HepG2 (cell line): ENCODE data around the gene BRK1. TPM values are rescaled to one million over a fixed set of nuclear protein-coding genes. Genes with fewer than 3 reads are reported as not detected.

Experiments
- ATAC-seq: fragments of 200-7000 bp; cut with Tn5 transposase; 3 replicates; pipeline ENCODE4 v1.9.1; 2020; ENCODE audit warnings: mild to moderate bottlenecking, moderate library complexity
- BruUV-seq: library from RNA; stranded (reverse); fragments of 400-500 nt; replicated peaks from 2 replicates; lab custom pipeline; 2021; lab: Mats Ljungman, UMichigan
- CTCF ChIA-PET: fragments of 300-600 bp; formaldehyde crosslinking; extraction: SDS; loops from one replicate; lab custom pipeline; 2021; ENCODE audit warnings: low total read pairs, inconsistent platforms, low intra/inter-chr PET ratio; lab: Yijun Ruan, JAX
- POLR2A ChIA-PET: fragments of 350-600 bp; sonication (Branson Sonifier 250); formaldehyde crosslinking; loops from one replicate; lab custom pipeline; 2020; ENCODE audit warnings: antibody characterized with exemption, inconsistent platforms; lab: Yijun Ruan, JAX
- DNase-seq: peaks from one replicate; pipeline ENCODE4 v3.0.0-alpha.2; 2015; ENCODE audit warnings: low spot score
- FAIRE-seq: peaks from 3 replicates; lab custom pipeline; 2011; peaks lifted over from hg19 to GRCh38; lab: Jason Lieb, UNC
- H2AFZ ChIP-seq: one replicate; pipeline ENCODE4 v1.6.1; 2011; ENCODE audit warnings: low read length, inconsistent platforms
- H3K27ac ChIP-seq: fragments of 300-600 bp; 3 replicates; pipeline ENCODE4 v1.8.0; 2011; ENCODE audit warnings: mixed run types, mild to moderate bottlenecking, mixed read lengths, low read length, inconsistent platforms; ENCODE audit not compliant: insufficient read depth; ENCODE audit errors: extremely low read length
- H3K27me3 ChIP-seq, 2 experiments: fragments of 200-600 bp in 1 of 2; 2 replicates in 1 of 2; 3 replicates in 1 of 2; pipeline versions ENCODE4 v1.6.0 to v1.8.0; 2011; ENCODE audit warnings: low read length in 2 of 2, mild to moderate bottlenecking in 2 of 2, moderate library complexity in 2 of 2, inconsistent platforms in 1 of 2; ENCODE audit not compliant: insufficient read depth in 2 of 2, control insufficient read depth in 1 of 2
- H3K36me3 ChIP-seq, 2 experiments: fragments of 200-600 bp in 1 of 2; replicated peaks in 1 of 2; 2 replicates in 1 of 2; 3 replicates in 1 of 2; pipeline versions ENCODE4 v1.5.1 to v1.8.0; 2011; ENCODE audit warnings: low read length in 2 of 2, inconsistent platforms in 1 of 2; ENCODE audit not compliant: insufficient read depth in 2 of 2, control insufficient read depth in 1 of 2
- H3K4me1 ChIP-seq: 2 replicates; pipeline ENCODE4 v1.5.1; 2012; ENCODE audit warnings: low read length, inconsistent platforms; ENCODE audit not compliant: insufficient read depth
- H3K4me2 ChIP-seq: 2 replicates; pipeline ENCODE4 v1.6.0; 2011; ENCODE audit warnings: low read depth, low read length, inconsistent platforms
- H3K4me3 ChIP-seq, 3 experiments: fragments of 200-600 bp in 1 of 3; sonication (generic), shearing (Covaris generic) in 1 of 3; replicated peaks in 1 of 3; 2 replicates each; pipeline ENCODE4 v1.5.1; 2011 to 2016; ENCODE audit warnings: low read length in 3 of 3, inconsistent platforms in 2 of 3, low read depth in 2 of 3, mild to moderate bottlenecking in 2 of 3, control low read depth in 1 of 3, mixed read lengths in 1 of 3; ENCODE audit not compliant: insufficient read depth in 1 of 3
- H3K79me2 ChIP-seq: one replicate; pipeline ENCODE4 v1.6.1; 2011; ENCODE audit warnings: low read length, inconsistent platforms; ENCODE audit not compliant: insufficient read depth
- H3K9ac ChIP-seq: 2 replicates; pipeline ENCODE4 v1.6.0; 2011; ENCODE audit warnings: mild to moderate bottlenecking, low read depth, low read length, inconsistent platforms; ENCODE audit not compliant: insufficient read depth
- H3K9me3 ChIP-seq: 2 replicates; pipeline ENCODE4 v1.5.1; 2012; ENCODE audit warnings: mild to moderate bottlenecking, low read length
- H4K20me1 ChIP-seq: 2 replicates; pipeline ENCODE4 v1.6.0; 2011; ENCODE audit warnings: inconsistent platforms, mild to moderate bottlenecking, low read length, moderate library complexity; ENCODE audit not compliant: insufficient read depth
- BCL3 ChIP-seq: sonication (generic); formaldehyde crosslinking; IDR thresholded peaks from 2 replicates; pipeline ENCODE4 v1.5.1; 2020; ENCODE audit warnings: mild to moderate bottlenecking, missing genetic modification reagents, moderate library complexity
- CEBPB ChIP-seq: IDR thresholded peaks from 2 replicates; pipeline ENCODE4 v1.6.1; 2011; ENCODE audit warnings: low read depth, low read length, improper control_type of control experiment, borderline replicate concordance
- HOXA7 ChIP-seq: sonication (generic); formaldehyde crosslinking; IDR thresholded peaks from 2 replicates; pipeline ENCODE4 v1.8.1; 2022; ENCODE audit warnings: mild to moderate bottlenecking, missing genetic modification reagents, moderate library complexity
- TIGD3 ChIP-seq: sonication (generic); formaldehyde crosslinking; IDR thresholded peaks from 2 replicates; pipeline ENCODE4 v1.5.1; 2020; ENCODE audit warnings: mild to moderate bottlenecking, missing genetic modification reagents, borderline replicate concordance
- ZNF230 ChIP-seq: sonication (generic); formaldehyde crosslinking; IDR thresholded peaks from 2 replicates; pipeline ENCODE4 v1.4.0; 2020; ENCODE audit warnings: mild to moderate bottlenecking, missing genetic modification reagents
- ZNF235 ChIP-seq: sonication (generic); formaldehyde crosslinking; IDR thresholded peaks from 2 replicates; pipeline ENCODE4 v1.8.1; 2023; ENCODE audit warnings: mild to moderate bottlenecking, missing genetic modification reagents, borderline replicate concordance
- ZNF644 ChIP-seq: IDR thresholded peaks from 2 replicates; pipeline ENCODE4 v1.6.1; 2016; ENCODE audit warnings: low read depth
- WGBS: methylation state at CpG from one replicate; pipeline ENCODE4 v1.1.6; 2017; ENCODE audit warnings: low lambda C conversion rate; 5-methylcytosine and 5-hydroxymethylcytosine counted together
- in situ Hi-C: cut with HindIII; loops from 2 replicates; pipeline ENCODE4 v1.10.0; 2017; ENCODE audit warnings: low pct_unique_long_range_greater_than_20kb; ENCODE audit not compliant: extremely low pct_ligation_motif_present
- intact Hi-C: fragments of 100-400 bp; cut with micrococcal nuclease; formaldehyde crosslinking; loops from one replicate; pipeline ENCODE4 v1.10.0; 2022; ENCODE audit not compliant: unreplicated experiment
- polyA plus RNA-seq, 8 experiments: library from polyadenylated mRNA; depleted of rRNA in 3 of 8; stranded (reverse) in 7 of 8; unstranded in 1 of 8; fragments of >200 nt; fragmentation: Illumina TruSeq in 4 of 8; extraction: Trizol in 4 of 8; gene quantifications; 2 replicates each; pipeline versions ENCODE4 v1.2.1 to v1.2.3, GENCODE V29; 2011 to 2016; ENCODE audit warnings: low read depth in 4 of 8, missing spikeins in 1 of 8, mixed read lengths in 1 of 8; ENCODE audit not compliant: insufficient read depth in 1 of 8
- total RNA-seq, 5 experiments: library from RNA; depleted of rRNA; stranded (reverse); fragments of >200 nt; fragmentation: Illumina TruSeq; extraction: Trizol; gene quantifications; 2 replicates each; pipeline ENCODE4 v1.2.3, GENCODE V29; 2016; ENCODE audit warnings: low read depth in 1 of 5

BRK1 gene
- total and polyA plus RNA-seq, 2 of the 13 experiments (the other 11 are each of a cell fraction or from before 2014, with no cell fraction given), result 118 to 155 TPM

- 89% methylated on average over 2 of the region's 2 CpGs for WGBS
- BruUV-seq, result no TSS peak
- TF ChIP-seq HOXA7 (CRISPR knock-in tag) (no peak), CEBPB (peak; percentile 20; the same call in 1 of the 2 replicates), ZNF235 (CRISPR knock-in tag) (no peak), TIGD3 (CRISPR knock-in tag) (no peak), BCL3 (CRISPR knock-in tag) (no peak), ZNF644 (no peak), ZNF230 (no peak)
- ATAC-seq (no peak), FAIRE-seq (no peak), DNase-seq (no peak)
- H3K79me2 ChIP-seq, result peaks cover 54% of the 10 kb centered on the region
- no peaks in the 10 kb centered on the region; a peak in 1 of 5 replicates for H3K27me3 ChIP-seq
- intact Hi-C loops, result no loop called here
- in situ Hi-C loops, result no loop called here
- peaks cover 24% of the 10 kb centered on the region for H3K4me1 ChIP-seq
- peaks cover 5% of the 10 kb centered on the region; the same call in 1 of the 2 replicates for H4K20me1 ChIP-seq
- POLR2A ChIA-PET, result no interaction called here
- no peak overlapping the region for H3K4me2 ChIP-seq
- H3K9me3 ChIP-seq, result no peaks in the 10 kb centered on the region
- H3K36me3 ChIP-seq, result peaks cover 4 to 23% of the 10 kb centered on the region in 2 experiments; a peak in 4 of 5 replicates
- no peak overlapping the region for H3K9ac ChIP-seq
- no peak overlapping the region for H3K27ac ChIP-seq
- no peak overlapping the region for H2AFZ ChIP-seq
- CTCF ChIA-PET, result no interaction called here
- H3K4me3 ChIP-seq, result no peak overlapping the region
These were observed 5.6 kb downstream of the BRK1 start for GRCh38 chr3:10121064-10121463.
